ENCODE measurements around the gene CCDC50.

Gene CCDC50

DNA sequence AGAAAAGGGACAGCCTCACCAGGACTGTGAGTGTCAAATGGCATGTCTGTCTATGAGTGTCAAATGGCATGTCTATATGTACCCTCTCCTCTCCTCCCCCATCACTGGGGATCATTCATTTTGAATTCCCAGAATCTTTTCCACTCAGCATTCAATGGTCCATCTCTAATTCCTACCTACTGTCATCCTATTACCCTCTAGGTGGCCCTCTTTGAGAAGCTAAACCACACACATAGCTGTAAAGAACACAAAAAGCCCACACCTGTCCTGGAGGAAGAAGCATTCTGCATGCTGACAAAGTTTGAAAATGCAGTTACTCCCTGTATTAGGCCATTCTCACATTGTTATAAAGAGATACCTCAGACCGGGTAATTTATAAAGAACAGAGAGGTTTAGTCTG lies 85.5 kb downstream of the CCDC50 start:
- TF ChIP-seq, protein P1, sequence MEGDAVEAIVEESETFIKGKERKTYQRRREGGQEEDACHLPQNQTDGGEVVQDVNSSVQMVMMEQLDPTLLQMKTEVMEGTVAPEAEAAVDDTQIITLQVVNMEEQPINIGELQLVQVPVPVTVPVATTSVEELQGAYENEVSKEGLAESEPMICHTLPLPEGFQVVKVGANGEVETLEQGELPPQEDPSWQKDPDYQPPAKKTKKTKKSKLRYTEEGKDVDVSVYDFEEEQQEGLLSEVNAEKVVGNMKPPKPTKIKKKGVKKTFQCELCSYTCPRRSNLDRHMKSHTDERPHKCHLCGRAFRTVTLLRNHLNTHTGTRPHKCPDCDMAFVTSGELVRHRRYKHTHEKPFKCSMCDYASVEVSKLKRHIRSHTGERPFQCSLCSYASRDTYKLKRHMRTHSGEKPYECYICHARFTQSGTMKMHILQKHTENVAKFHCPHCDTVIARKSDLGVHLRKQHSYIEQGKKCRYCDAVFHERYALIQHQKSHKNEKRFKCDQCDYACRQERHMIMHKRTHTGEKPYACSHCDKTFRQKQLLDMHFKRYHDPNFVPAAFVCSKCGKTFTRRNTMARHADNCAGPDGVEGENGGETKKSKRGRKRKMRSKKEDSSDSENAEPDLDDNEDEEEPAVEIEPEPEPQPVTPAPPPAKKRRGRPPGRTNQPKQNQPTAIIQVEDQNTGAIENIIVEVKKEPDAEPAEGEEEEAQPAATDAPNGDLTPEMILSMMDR (conservative IDR thresholded peaks at IDR 0.05; ENCODE audit: low read length): no peak
- TF ChIP-seq EZH2phosphoT487 (IDR thresholded peaks at IDR 0.05; ENCODE audit: borderline replicate concordance): no peak
- no peak overlapping the region for H3K9ac ChIP-seq (ENCODE audit: low read depth, low read length, poor library complexity, severe bottlenecking)
- no peaks in the 10 kb centered on the region for H3K4me1 ChIP-seq (ENCODE audit: insufficient read depth, low read length, poor library complexity, severe bottlenecking)
- H3K27me3 ChIP-seq (ENCODE audit: insufficient read depth, low read length, poor library complexity, severe bottlenecking): no peaks in the 10 kb centered on the region
- H3K36me3 ChIP-seq (ENCODE audit: insufficient read depth, low read length): no peaks in the 10 kb centered on the region
- no peak overlapping the region for H2AFZ ChIP-seq (ENCODE audit: low read length)
- no peak overlapping the region for H3K4me2 ChIP-seq (ENCODE audit: low read depth, low read length, poor library complexity, severe bottlenecking)
- no peaks in the 10 kb centered on the region for H3F3A ChIP-seq (ENCODE audit: low read depth)
- no peaks in the 10 kb centered on the region for H3K79me2 ChIP-seq (ENCODE audit: insufficient read depth, low read length)
- H3K9me3 ChIP-seq (ENCODE audit: insufficient read depth, low read depth, low read length): no peaks in the 10 kb centered on the region
- H3K9me2 ChIP-seq (replicated peaks; ENCODE audit: low read depth, low read length): no peaks in the 10 kb centered on the region
- no peaks in the 10 kb centered on the region for H4K20me1 ChIP-seq (ENCODE audit: insufficient read depth, low read length, poor library complexity, severe bottlenecking)
- H3K4me3 ChIP-seq (ENCODE audit: low read length, poor library complexity, severe bottlenecking): no peak overlapping the region

DNA sequence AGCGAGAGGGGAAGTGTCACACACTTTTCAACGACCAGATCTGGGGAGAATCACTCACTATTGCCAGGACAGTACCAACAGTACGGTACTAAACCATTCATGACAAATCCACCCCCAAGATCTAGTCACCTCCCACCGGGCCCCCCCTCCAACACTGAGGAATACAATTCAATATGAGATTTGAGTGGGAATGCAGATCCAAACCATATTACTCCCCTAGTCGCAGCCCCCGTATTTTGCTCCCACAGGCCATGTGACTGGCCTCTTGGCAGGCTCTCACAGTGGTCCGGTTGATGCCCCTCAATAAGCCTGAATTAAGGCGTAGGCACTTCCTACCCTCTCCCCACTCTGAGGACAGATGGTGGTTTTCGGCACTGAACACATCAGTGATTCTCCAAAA lies 86.4 kb downstream of the CCDC50 start:
- Histone ChIP-seq H3K4me2 (ENCODE audit: low read depth, low read length, poor library complexity, severe bottlenecking) (no peak overlapping the region), H3K9me3 (ENCODE audit: insufficient read depth, low read depth, low read length) (no peaks in the 10 kb centered on the region), H3F3A (ENCODE audit: low read depth) (no peaks in the 10 kb centered on the region), H3K79me2 (ENCODE audit: insufficient read depth, low read length) (no peaks in the 10 kb centered on the region), H3K27me3 (ENCODE audit: insufficient read depth, low read length, poor library complexity, severe bottlenecking) (no peaks in the 10 kb centered on the region), H4K20me1 (ENCODE audit: insufficient read depth, low read length, poor library complexity, severe bottlenecking) (no peaks in the 10 kb centered on the region), H3K4me3 (ENCODE audit: low read length, poor library complexity, severe bottlenecking) (no peak overlapping the region), H2AFZ (ENCODE audit: low read length) (no peak overlapping the region), H3K36me3 (ENCODE audit: insufficient read depth, low read length) (no peaks in the 10 kb centered on the region), H3K4me1 (ENCODE audit: insufficient read depth, low read length, poor library complexity, severe bottlenecking) (no peaks in the 10 kb centered on the region), H3K9me2 (replicated peaks; ENCODE audit: low read depth, low read length) (no peaks in the 10 kb centered on the region), H3K9ac (ENCODE audit: low read depth, low read length, poor library complexity, severe bottlenecking) (no peak overlapping the region)
- TF ChIP-seq, protein P1 (conservative IDR thresholded peaks at IDR 0.05; ENCODE audit: low read length): no peak
- no peak for TF ChIP-seq EZH2phosphoT487 (IDR thresholded peaks at IDR 0.05; ENCODE audit: borderline replicate concordance)

DNA sequence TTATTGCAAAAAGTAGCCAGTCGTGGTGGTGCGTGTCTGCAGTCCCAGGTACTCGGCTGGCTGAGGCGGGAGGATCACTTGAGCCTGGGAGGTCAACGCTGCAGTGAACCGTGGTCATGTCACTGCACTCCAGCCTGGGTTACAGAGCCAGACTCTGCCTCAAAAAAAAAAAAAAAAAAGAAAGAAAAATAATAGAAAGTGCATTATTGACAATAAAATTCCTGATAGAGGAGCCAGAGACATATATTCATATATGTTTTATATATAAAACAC lies 88.2 kb downstream of the CCDC50 start:
- no peaks in the 10 kb centered on the region for H3K79me2 ChIP-seq (ENCODE audit: insufficient read depth, low read length)
- H2AFZ ChIP-seq (ENCODE audit: low read length): no peak overlapping the region
- H3K9ac ChIP-seq (ENCODE audit: low read depth, low read length, poor library complexity, severe bottlenecking): no peak overlapping the region
- no peaks in the 10 kb centered on the region for H3F3A ChIP-seq (ENCODE audit: low read depth)
- H3K9me2 ChIP-seq (replicated peaks; ENCODE audit: low read depth, low read length): no peaks in the 10 kb centered on the region
- no peaks in the 10 kb centered on the region for H3K27me3 ChIP-seq (ENCODE audit: insufficient read depth, low read length, poor library complexity, severe bottlenecking)
- no peaks in the 10 kb centered on the region for H3K9me3 ChIP-seq (ENCODE audit: insufficient read depth, low read depth, low read length)
- H4K20me1 ChIP-seq (ENCODE audit: insufficient read depth, low read length, poor library complexity, severe bottlenecking): no peaks in the 10 kb centered on the region
- H3K4me2 ChIP-seq (ENCODE audit: low read depth, low read length, poor library complexity, severe bottlenecking): no peak overlapping the region
- no peaks in the 10 kb centered on the region for H3K4me1 ChIP-seq (ENCODE audit: insufficient read depth, low read length, poor library complexity, severe bottlenecking)
- no peak overlapping the region for H3K4me3 ChIP-seq (ENCODE audit: low read length, poor library complexity, severe bottlenecking)
- no peaks in the 10 kb centered on the region for H3K36me3 ChIP-seq (ENCODE audit: insufficient read depth, low read length)
- TF ChIP-seq EZH2phosphoT487 (IDR thresholded peaks at IDR 0.05; ENCODE audit: borderline replicate concordance): no peak
- TF ChIP-seq, protein P1 (conservative IDR thresholded peaks at IDR 0.05; ENCODE audit: low read length): no peak

Data from Loucy (cell line).